Activated T-helper 1 cell treated with anti-CD3 and anti-CD28 coated beads, Interleukin-12 subunit alpha, Interleukin-12 subunit beta, Interleukin-2, Interleukin-4 antibody, amounts not matched to agents 30 ng/mL and 10 ng/mL and 1 ng/mL, durations not matched to agents 14 hours and 24 hours and 36 hours (primary cell): ENCODE results near the gene FAXDC2. TPM values are rescaled to one million over a fixed set of nuclear protein-coding genes. Genes with fewer than 3 reads are reported as not detected.

Source experiments
- DNase-seq: peaks from one replicate; pipeline ENCODE4 v3.0.0; 2021; ENCODE audit warnings: low spot score
- H3K27ac Mint-ChIP-seq: one replicate; pipeline ENCODE4 v1.8.0; 2021; ENCODE audit warnings: mild to moderate bottlenecking, mixed read lengths
- H3K27me3 Mint-ChIP-seq: one replicate; pipeline ENCODE4 v1.8.0; 2022; ENCODE audit warnings: mild to moderate bottlenecking, moderate library complexity, mixed read lengths; ENCODE audit not compliant: insufficient read depth
- H3K36me3 Mint-ChIP-seq: one replicate; pipeline ENCODE4 v1.8.0; 2021; ENCODE audit warnings: low read depth, mixed read lengths
- H3K4me1 Mint-ChIP-seq: one replicate; pipeline ENCODE4 v1.8.0; 2021; ENCODE audit warnings: low read depth, mixed read lengths
- H3K4me3 Mint-ChIP-seq: one replicate; pipeline ENCODE4 v1.8.0; 2021; ENCODE audit warnings: mild to moderate bottlenecking, moderate library complexity, mixed read lengths
- H3K9me3 Mint-ChIP-seq: one replicate; pipeline ENCODE4 v1.8.0; 2021; ENCODE audit warnings: mixed read lengths
- intact Hi-C: fragments of 100-400 bp; cut with micrococcal nuclease; formaldehyde crosslinking; loops from one replicate; pipeline ENCODE4 v1.15.1; 2024
- total RNA-seq: library from RNA; stranded (reverse); gene quantifications from 2 replicates; pipeline ENCODE4 v1.2.3, GENCODE V29; 2022

The FAXDC2 gene
- total RNA-seq, 1 donor from 2014 or later, result not detected

DNA sequence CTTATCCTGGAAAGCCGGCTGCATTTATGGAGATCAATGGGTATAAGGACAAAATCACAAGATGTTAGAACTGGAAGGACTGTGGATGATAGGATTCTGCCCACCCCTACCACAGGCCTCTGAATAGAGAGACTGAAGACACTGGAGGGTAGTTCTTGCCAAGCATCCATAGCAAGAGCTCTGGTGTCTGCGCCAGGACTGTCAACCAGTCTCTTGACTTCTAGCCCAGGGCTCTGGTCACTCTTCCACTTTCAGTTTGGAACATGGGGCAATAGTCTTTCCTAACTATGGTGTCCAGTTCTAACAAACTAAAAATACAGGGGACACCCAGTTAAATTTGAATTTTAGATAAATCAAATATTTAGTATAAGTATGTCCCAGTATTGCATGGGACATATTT lies 71.9 kb downstream of the FAXDC2 start:
- intact Hi-C loops, result no loop called here
- DNase-seq, result no peak
- Mint-ChIP-seq H3K27me3 (no peaks in the 10 kb centered on the region), H3K4me3 (no peak overlapping the region), H3K36me3 (no peaks in the 10 kb centered on the region), H3K27ac (no peak overlapping the region), H3K4me1 (peaks cover 48% of the 10 kb centered on the region), H3K9me3 (no peaks in the 10 kb centered on the region)

DNA sequence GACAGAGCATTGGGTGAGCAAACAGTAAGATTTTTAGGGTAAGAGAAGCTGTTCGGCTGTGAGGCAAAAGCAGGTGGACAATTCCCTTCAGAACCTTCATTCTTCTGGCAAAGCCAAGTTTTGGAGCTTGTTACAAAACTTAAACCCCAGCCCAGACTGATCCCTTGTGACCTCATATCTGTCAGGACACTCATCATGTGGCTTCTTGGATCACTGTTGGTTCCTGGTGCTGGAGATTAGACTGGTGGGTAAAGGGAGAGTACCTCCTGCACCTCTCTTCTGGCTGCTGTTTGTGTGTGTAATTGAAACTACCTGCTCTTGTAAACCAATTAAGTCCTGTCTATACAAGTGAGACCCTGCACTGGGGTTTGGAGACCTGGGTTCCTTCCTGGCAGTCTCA lies 74.2 kb downstream of the FAXDC2 start:
- H3K27ac Mint-ChIP-seq, result no peak overlapping the region
- H3K4me1 Mint-ChIP-seq, result peaks cover 42% of the 10 kb centered on the region
- intact Hi-C loops, result no loop called here
- H3K27me3 Mint-ChIP-seq, result no peaks in the 10 kb centered on the region
- no peak overlapping the region for H3K4me3 Mint-ChIP-seq
- H3K9me3 Mint-ChIP-seq, result no peaks in the 10 kb centered on the region
- H3K36me3 Mint-ChIP-seq, result peaks cover 2% of the 10 kb centered on the region
- no peak for DNase-seq

DNA sequence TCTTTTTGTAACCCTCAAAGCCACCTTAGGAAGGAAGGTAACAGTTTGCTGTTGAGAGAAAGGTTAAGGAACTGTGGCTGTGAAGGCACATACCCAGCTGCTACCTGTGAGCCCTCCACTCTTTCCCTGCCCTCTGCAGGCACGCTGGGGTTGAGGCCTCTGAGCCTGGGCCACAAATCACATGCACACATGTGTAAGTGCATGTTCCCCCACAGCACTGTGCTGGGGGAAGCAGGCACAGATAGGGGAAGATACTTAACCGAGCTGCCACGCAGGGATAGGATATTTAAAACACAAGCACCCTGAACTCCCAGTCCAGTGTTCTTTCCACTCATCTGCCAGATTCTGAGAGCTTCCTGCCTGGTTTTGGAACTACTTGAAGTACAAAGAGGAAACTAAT lies 77.1 kb downstream of the FAXDC2 start:
- Mint-ChIP-seq H3K36me3 (peaks cover 4% of the 10 kb centered on the region), H3K27me3 (no peaks in the 10 kb centered on the region), H3K27ac (no peak overlapping the region), H3K4me3 (no peak overlapping the region), H3K9me3 (no peaks in the 10 kb centered on the region), H3K4me1 (peaks cover 48% of the 10 kb centered on the region)
- intact Hi-C loops, result no loop called here
- DNase-seq, result no peak

DNA sequence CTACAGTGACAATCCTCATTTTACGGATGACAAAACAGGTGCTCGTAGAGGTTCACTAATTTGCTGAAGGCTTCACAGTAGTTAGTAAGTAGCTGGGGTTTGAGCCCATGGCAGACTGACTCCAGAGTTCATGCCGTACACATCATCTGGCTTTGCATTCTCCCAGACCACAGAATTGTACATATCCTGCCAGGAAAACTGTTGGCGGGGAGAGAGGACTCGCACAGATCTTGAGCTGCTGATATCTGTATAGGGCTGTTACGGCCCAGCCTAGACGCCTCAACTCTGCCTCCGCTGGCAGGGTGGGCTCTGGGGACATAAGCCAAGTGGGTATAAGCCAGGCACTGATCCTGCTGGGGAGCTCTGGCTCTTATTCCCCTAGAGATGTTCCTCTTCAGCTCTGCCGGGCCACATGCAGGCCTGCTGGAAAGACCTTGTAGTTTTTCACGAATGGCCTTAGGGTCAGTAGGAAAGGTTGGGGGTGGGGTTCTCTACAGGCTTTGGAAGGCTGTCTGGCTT lies 79.0 kb downstream of the FAXDC2 start:
- DNase-seq, result no peak
- Mint-ChIP-seq H3K9me3 (no peaks in the 10 kb centered on the region), H3K27me3 (no peaks in the 10 kb centered on the region), H3K27ac (no peak overlapping the region), H3K4me1 (peaks cover 66% of the 10 kb centered on the region), H3K4me3 (no peak overlapping the region), H3K36me3 (peaks cover 6% of the 10 kb centered on the region)
- intact Hi-C loops, result no loop called here

DNA sequence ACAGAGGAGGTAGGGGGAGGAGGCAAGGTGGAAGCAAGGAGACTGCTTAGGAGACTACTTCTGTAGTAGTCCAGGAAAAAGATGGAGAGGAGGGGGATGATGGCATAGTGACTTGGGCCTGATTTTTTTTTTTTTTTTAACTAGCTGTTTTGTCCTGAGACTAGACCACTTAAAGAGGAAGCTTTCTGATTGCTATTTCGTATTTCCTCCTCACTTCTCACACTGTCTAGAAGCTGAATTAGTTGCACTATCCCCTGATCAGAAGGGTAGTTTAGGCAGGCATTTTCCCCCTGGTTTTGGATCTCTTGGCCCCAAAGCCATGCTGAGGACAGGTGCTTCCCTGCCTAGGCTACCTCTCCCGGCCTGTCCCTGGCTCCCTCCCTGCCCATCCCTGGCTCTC lies 80.3 kb downstream of the FAXDC2 start:
- no peaks in the 10 kb centered on the region for H3K27me3 Mint-ChIP-seq
- peaks cover 8% of the 10 kb centered on the region for H3K36me3 Mint-ChIP-seq
- no peak overlapping the region for H3K4me3 Mint-ChIP-seq
- intact Hi-C loops, result no loop called here
- H3K4me1 Mint-ChIP-seq, result peaks cover 78% of the 10 kb centered on the region
- peak overlapping the region; percentile 64 for H3K27ac Mint-ChIP-seq
- H3K9me3 Mint-ChIP-seq, result no peaks in the 10 kb centered on the region
- DNase-seq, result no peak

Other genes with a start within 250 kb of the FAXDC2 start
- gene LARP1, start 95.2 kb downstream of the FAXDC2 start, total RNA-seq, result 335 and 338 TPM in 2 replicates
- 55.7 and 60.7 TPM in 2 replicates for gene CNOT8, start 8.0 kb upstream of the FAXDC2 start, total RNA-seq
- 36.4 and 40.2 TPM in 2 replicates for gene GEMIN5, start 87.6 kb upstream of the FAXDC2 start, total RNA-seq
- gene MRPL22, start 90.5 kb upstream of the FAXDC2 start, total RNA-seq, result 73.1 and 78.1 TPM in 2 replicates
- 0.05 TPM in 2 replicates for gene KIF4B, start 163.2 kb upstream of the FAXDC2 start, total RNA-seq